ENCODE data around the gene RAD51B.
A peak's percentile ranks its signal among the peaks of the same experiment; 100 is the strongest.

DNA sequence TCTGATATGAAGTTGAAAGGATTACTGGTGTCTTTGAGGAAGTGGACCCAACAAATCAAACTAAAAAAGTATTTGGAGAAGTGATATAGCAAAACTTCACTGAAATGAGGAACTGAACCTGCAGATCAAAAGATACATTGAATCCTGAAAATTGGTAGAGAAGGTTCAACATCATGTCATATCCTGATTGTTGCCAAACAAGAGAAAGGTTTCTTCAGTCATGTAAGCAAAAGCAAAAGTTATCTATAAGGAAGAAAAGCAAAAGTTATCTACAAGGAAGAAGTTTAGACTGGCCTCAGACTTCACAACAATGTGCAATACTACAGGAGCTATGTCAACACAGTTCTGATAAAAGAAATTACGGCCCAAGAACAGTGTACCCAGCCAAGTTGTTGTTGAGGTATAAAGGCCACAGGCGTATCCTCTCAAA, 142.7 kb downstream of the RAD51B start:
- TF ChIP-seq, protein P1, sequence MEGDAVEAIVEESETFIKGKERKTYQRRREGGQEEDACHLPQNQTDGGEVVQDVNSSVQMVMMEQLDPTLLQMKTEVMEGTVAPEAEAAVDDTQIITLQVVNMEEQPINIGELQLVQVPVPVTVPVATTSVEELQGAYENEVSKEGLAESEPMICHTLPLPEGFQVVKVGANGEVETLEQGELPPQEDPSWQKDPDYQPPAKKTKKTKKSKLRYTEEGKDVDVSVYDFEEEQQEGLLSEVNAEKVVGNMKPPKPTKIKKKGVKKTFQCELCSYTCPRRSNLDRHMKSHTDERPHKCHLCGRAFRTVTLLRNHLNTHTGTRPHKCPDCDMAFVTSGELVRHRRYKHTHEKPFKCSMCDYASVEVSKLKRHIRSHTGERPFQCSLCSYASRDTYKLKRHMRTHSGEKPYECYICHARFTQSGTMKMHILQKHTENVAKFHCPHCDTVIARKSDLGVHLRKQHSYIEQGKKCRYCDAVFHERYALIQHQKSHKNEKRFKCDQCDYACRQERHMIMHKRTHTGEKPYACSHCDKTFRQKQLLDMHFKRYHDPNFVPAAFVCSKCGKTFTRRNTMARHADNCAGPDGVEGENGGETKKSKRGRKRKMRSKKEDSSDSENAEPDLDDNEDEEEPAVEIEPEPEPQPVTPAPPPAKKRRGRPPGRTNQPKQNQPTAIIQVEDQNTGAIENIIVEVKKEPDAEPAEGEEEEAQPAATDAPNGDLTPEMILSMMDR (IDR thresholded peaks at IDR 0.05) = no peak
- TF ChIP-seq EP300 (IDR thresholded peaks at IDR 0.05) (no peak), POLR2A (IDR thresholded peaks at IDR 0.05) (no peak), POLR2AphosphoS5 (IDR thresholded peaks at IDR 0.05) (peak in 2 of 3 donors; percentile 65 to 81)
